Caco-2 (cell line): ENCODE measurements around the gene TMEM117. TPM values are rescaled to one million over a fixed set of nuclear protein-coding genes. Genes with fewer than 3 reads are reported as not detected.
"Not testable (repeated sequence)": the region's sequence is repeated elsewhere in the genome, so short reads cannot be mapped to it uniquely, and the experiment has no call there.

Source experiments
- BruUV-seq: library from RNA; stranded (reverse); fragments of 400-500 nt; replicated peaks from 2 replicates; lab custom pipeline; 2021; lab: Mats Ljungman, UMichigan
- CTCF ChIA-PET: fragments of 300-600 bp; sonication (Branson Sonifier 250); formaldehyde crosslinking; loops from one replicate; lab custom pipeline; 2022; ENCODE audit warnings: antibody characterized with exemption; lab: Charles Lee
- POLR2A ChIA-PET: fragments of 300-600 bp; sonication (Branson Sonifier 250); formaldehyde crosslinking; loops from one replicate; lab custom pipeline; 2022; ENCODE audit warnings: antibody characterized with exemption; lab: Charles Lee
- DNase-seq, 2 experiments: peaks; one replicate each; pipeline versions ENCODE4 v3.0.0 to v3.0.0-alpha.2; 2020 to 2022
- H3K27me3 ChIP-seq: replicated peaks from 2 replicates; pipeline ENCODE4 v1.6.0; 2011; ENCODE audit warnings: low read length; ENCODE audit not compliant: control insufficient read depth, insufficient read depth
- H3K36me3 ChIP-seq: 2 replicates; pipeline ENCODE4 v1.5.1; 2011; ENCODE audit warnings: low read length; ENCODE audit not compliant: control insufficient read depth, insufficient read depth
- H3K4me1 ChIP-seq: fragments of 250-450 bp; sonication (Bioruptor Pico); 2 replicates; pipeline ENCODE4 v1.5.1; 2020; ENCODE audit warnings: mild to moderate bottlenecking
- H3K4me3 ChIP-seq: 2 replicates; pipeline ENCODE4 v1.5.1; 2011; ENCODE audit warnings: low read depth, mild to moderate bottlenecking, control low read depth, low read length
- H3K9me3 ChIP-seq: fragments of 250-450 bp; sonication (Bioruptor Pico); 2 replicates; pipeline ENCODE4 v1.5.1; 2020; ENCODE audit warnings: mild to moderate bottlenecking, moderate library complexity
- H3K27ac Mint-ChIP-seq: one replicate; pipeline ENCODE4 v1.8.0; 2022; ENCODE audit warnings: mixed read lengths; ENCODE audit not compliant: unreplicated experiment
- H3K27me3 Mint-ChIP-seq: one replicate; pipeline ENCODE4 v1.8.0; 2022; ENCODE audit warnings: mixed read lengths; ENCODE audit not compliant: insufficient read depth, unreplicated experiment
- H3K36me3 Mint-ChIP-seq: one replicate; pipeline ENCODE4 v1.8.0; 2022; ENCODE audit warnings: mild to moderate bottlenecking, mixed read lengths; ENCODE audit not compliant: insufficient read depth, unreplicated experiment
- H3K4me1 Mint-ChIP-seq: one replicate; pipeline ENCODE4 v1.8.0; 2022; ENCODE audit warnings: low read depth, mixed read lengths; ENCODE audit not compliant: unreplicated experiment
- H3K4me3 Mint-ChIP-seq: one replicate; pipeline ENCODE4 v1.8.0; 2022; ENCODE audit warnings: mild to moderate bottlenecking, moderate library complexity, mixed read lengths; ENCODE audit not compliant: unreplicated experiment
- H3K9me3 Mint-ChIP-seq: one replicate; pipeline ENCODE4 v1.8.0; 2022; ENCODE audit warnings: mixed read lengths; ENCODE audit not compliant: unreplicated experiment
- CTCF ChIP-seq, 2 experiments: fragments of 200-600 bp in 1 of 2; IDR thresholded peaks; 1 replicate in 1 of 2; 2 replicates in 1 of 2; pipeline versions ENCODE4 v1.5.1 to v1.8.0; 2011 to 2022; ENCODE audit warnings: antibody characterized with exemption in 1 of 2, control low read depth in 1 of 2, inconsistent platforms in 1 of 2, low read depth in 1 of 2, low read length in 1 of 2, mild to moderate bottlenecking in 1 of 2, moderate library complexity in 1 of 2; ENCODE audit not compliant: insufficient read depth in 1 of 2, severe bottlenecking in 1 of 2, unreplicated experiment in 1 of 2
- intact Hi-C: fragments of 100-400 bp; cut with micrococcal nuclease; formaldehyde crosslinking; loops from one replicate; pipeline ENCODE4 v1.10.0; 2022; ENCODE audit not compliant: unreplicated experiment
- total RNA-seq: library from RNA; stranded (reverse); gene quantifications from 2 replicates; pipeline ENCODE4 v1.2.3, GENCODE V29; 2022

Gene TMEM117
- total RNA-seq, 1 experiment from 2014 or later = 34.1 TPM

DNA sequence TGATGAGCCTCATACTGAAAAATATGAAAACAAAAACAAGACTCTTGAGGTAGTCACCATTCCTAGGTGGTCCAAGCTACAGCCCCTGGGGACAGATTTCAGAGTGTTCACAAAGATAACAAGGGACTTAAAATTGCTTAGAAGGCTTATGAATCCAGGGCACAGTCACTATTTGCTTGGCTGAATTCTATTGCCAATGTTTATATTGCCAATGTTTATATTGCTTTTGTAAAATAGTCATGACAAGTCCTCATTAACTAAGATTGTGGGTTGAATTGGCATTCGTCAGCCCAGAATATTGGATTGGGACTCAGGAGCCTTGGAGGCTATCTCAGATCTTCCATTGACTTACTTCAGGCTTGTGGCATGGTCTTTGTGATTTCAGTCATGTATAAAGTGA is 6.4 kb downstream of the TMEM117 start:
- Histone ChIP-seq H3K36me3 (no peaks in the 10 kb centered on the region; the same call in 1 of the 2 replicates), H3K27me3 (no peaks in the 10 kb centered on the region), H3K4me1 (peaks cover 42% of the 10 kb centered on the region), H3K4me3 (no peak overlapping the region), H3K9me3 (peaks cover 8% of the 10 kb centered on the region; the same call in 1 of the 2 replicates)
- H3K27me3 Mint-ChIP-seq = no peaks in the 10 kb centered on the region
- H3K4me3 Mint-ChIP-seq = no peak overlapping the region
- no peak for TF ChIP-seq CTCF (IDR thresholded peaks at IDR 0.05; ENCODE audit: insufficient read depth in 1 of 2, low read depth in 1 of 2, low read length in 1 of 2, severe bottlenecking in 1 of 2, unreplicated experiment in 1 of 2)
- peaks cover 32% of the 10 kb centered on the region for H3K36me3 Mint-ChIP-seq
- ChIA-PET POLR2A (no interaction called here), CTCF (no interaction called here)
- H3K4me1 Mint-ChIP-seq = peaks cover 52% of the 10 kb centered on the region
- no peak overlapping the region for H3K27ac Mint-ChIP-seq
- H3K9me3 Mint-ChIP-seq = peaks cover 13% of the 10 kb centered on the region
- DNase-seq = no peak
- intact Hi-C loops = no loop called here
- no TSS peak for BruUV-seq

- peaks cover 53% of the 10 kb centered on the region for H3K4me1 ChIP-seq
- DNase-seq = peak; percentile 91
- H3K4me3 ChIP-seq, H3K27me3 Mint-ChIP-seq, CTCF ChIA-PET, H3K36me3 ChIP-seq, H3K27me3 ChIP-seq: not testable (repeated sequence)
- Mint-ChIP-seq H3K4me1 (peaks cover 46% of the 10 kb centered on the region), H3K27ac (peak overlapping the region; percentile 85), H3K9me3 (peaks cover 40% of the 10 kb centered on the region), H3K36me3 (peaks cover 64% of the 10 kb centered on the region), H3K4me3 (peak overlapping the region; percentile 56)
- peaks cover 25% of the 10 kb centered on the region for H3K9me3 ChIP-seq
- POLR2A ChIA-PET = interaction anchor here (0.6 kb wide), 1 partner anchor 11 kb away, joined by 4 read pairs; no protein-coding TSS in a partner anchor
- intact Hi-C loops = loop anchor here (1.0 to 5.0 kb wide), 5 partner anchors 11 to 70 kb away; partner anchors contain the start of gene TMEM117
- TF ChIP-seq CTCF (IDR thresholded peaks at IDR 0.05; ENCODE audit: insufficient read depth in 1 of 2, low read depth in 1 of 2, low read length in 1 of 2, severe bottlenecking in 1 of 2, unreplicated experiment in 1 of 2) = peak in 1 of 2 experiments; percentile 11
- BruUV-seq = TSS peak; percentile 94
Observed at GRCh38 chr12:43847425-43848225, 11.7 kb downstream of the TMEM117 start.

GRCh38 chr12:43848226-43848507 is 12.3 kb downstream of the TMEM117 start:
- peaks cover 46% of the 10 kb centered on the region for H3K4me1 Mint-ChIP-seq
- no peak for DNase-seq
- no peaks in the 10 kb centered on the region for H3K27me3 Mint-ChIP-seq
- no peaks in the 10 kb centered on the region for H3K27me3 ChIP-seq
- peaks cover 5% of the 10 kb centered on the region for H3K36me3 ChIP-seq
- H3K27ac Mint-ChIP-seq = peak overlapping the region; percentile 85
- peaks cover 40% of the 10 kb centered on the region for H3K9me3 Mint-ChIP-seq
- BruUV-seq = no TSS peak
- TF ChIP-seq CTCF (IDR thresholded peaks at IDR 0.05; ENCODE audit: insufficient read depth in 1 of 2, low read depth in 1 of 2, low read length in 1 of 2, severe bottlenecking in 1 of 2, unreplicated experiment in 1 of 2) = no peak
- no peak overlapping the region for H3K4me3 ChIP-seq
- peaks cover 25% of the 10 kb centered on the region for H3K9me3 ChIP-seq
- POLR2A ChIA-PET = no interaction called here
- peaks cover 63% of the 10 kb centered on the region for H3K36me3 Mint-ChIP-seq
- intact Hi-C loops = loop anchor here (1.0 to 5.0 kb wide), 5 partner anchors 12 to 71 kb away; partner anchors contain the start of gene TMEM117
- peaks cover 58% of the 10 kb centered on the region for H3K4me1 ChIP-seq
- CTCF ChIA-PET = no interaction called here
- H3K4me3 Mint-ChIP-seq = peak overlapping the region; percentile 56
